Measurements from ENCODE around the gene OCSTAMP.

Gene OCSTAMP

GRCh38 chr20:46551522-46552381 is 1.3 kb upstream of the OCSTAMP start:
- no peak for DNase-seq

GRCh38 chr20:46549188-46549972 is 1.1 kb downstream of the OCSTAMP start:
- no peak for DNase-seq

DNA sequence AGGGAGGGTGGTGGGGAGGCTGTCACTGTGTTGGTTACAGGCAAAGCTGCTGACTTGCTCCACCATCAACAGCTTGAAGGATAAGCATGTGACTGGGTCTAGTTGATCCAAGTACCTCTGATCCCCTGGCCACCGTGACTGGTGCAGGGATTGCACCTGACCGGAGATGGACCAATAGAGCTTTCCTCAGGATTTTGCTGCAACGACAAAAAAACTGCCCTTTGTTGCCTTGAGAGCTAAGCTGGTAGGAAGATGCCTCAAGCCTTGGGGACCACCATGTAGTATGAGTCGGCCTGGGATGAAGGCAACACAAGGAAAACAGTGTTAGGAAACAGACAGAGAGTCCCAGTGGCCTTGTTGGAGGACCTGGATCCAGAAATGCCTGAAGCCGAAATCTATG is 1.8 kb downstream of the OCSTAMP start:
- no peak for DNase-seq

DNA sequence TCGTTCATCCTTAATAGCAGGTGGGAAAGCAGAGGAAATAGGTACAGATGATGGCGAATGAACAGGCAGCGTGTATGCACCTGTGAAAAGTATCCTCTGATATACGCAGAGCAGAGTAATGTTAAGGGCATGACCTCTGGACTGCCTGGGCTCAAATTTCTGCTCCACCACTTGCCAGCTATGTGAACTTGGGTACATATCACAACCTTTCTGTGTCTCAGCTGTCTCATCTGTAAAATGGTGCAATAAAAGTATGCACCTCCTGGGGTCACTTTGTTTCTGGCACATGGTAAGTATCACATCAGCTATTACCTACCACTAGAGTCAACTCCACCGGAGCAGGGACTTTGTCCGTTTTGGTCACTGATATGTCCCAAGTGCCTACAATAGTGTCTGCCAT is 2.5 kb downstream of the OCSTAMP start:
- DNase-seq: no peak

DNA sequence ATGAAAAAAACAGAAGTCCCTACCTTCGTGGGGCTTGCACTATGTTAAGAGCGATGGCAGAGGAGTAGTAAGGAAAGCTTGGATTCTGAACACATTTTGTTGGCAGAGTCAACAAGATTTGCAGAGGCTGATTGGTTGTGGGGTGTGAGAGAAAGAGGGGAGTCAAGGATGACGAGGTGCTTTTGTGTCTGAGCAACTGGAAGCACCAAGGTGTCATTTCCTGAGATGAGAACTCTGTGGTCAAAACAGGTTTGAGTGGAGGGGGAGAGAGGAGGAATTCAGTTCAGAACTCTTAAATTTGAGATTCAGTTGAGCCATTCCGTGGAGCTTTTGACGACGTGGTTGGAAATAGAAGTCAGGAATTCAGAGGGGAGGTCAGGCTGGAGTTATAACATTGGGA is 3.5 kb downstream of the OCSTAMP start:
- DNase-seq: no peak

DNA sequence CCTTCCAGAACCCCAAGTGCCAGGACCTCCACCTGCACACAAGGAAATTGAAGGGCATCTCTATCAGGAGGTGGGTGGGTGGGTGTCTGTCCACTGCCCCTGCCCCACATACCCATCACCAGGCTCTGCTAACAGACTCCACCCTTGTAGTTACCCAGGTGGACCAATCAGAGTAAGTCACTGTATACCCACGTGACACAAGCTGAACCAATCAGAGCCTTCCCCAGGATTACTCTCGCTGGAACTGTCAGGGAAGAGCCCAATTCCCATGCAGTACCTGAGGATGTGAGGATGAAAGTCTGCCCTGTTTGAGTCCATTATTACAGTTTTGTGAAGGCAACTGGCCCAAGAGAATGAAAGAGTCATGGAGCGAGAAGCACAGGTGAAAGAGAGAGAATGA is 4.2 kb downstream of the OCSTAMP start:
- no peak for DNase-seq

GRCh38 chr20:46545827-46546138 is 4.7 kb downstream of the OCSTAMP start:
- no peak for DNase-seq

DNA sequence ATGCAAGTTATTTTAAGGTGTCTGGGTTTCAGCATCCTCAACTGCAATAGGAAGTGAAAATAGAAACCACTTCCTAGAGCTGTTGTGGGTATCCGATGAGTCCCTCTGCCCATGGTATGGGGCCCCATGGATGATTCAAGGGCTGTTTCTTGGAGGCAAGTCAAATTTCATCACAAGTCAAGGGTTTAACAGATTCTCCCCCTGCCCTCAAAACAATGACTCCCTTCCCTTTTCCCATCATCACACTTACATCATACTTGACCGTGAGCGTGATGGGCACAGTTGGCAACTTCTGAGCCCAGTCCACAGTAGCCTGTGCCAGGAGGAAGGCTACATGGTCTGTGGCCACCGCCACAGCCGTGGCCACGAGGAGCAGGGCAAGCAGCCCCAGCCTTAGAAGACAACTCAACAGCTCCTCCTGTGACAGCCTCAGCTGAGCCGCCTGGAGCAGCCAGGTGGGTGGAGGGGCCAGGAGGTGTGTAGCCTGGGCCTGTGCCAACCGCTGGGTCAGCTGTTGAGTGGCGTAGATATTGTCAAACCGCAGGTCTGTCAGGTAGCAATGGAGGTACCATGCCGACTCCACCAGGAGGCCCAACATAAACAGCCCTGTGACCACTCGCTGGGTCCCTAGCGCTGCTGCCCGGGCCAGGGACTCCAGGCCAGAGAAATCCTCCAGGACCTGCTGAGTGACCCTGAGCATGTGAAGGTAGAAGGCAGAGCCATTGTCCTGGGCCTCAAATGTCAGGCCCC is 5.2 kb downstream of the OCSTAMP start:
- DNase-seq: no peak

DNA sequence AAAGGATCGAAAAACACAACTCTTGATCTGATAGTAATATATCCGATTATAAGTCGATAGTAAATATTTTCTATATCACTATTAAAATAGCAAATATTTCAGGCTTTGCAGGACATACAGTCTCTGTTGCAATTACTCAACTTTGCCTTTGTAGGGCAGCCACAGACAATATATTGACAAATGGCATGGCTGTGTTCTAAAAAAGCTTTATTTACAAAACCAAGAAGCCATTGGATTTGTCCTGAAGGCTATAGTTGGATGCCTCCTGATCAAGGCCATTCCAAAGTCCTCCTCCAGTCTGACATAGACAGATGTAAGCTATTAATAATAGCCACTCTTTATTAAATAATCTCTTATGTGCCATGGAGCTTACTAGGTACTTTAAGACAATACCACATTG is 5.9 kb downstream of the OCSTAMP start:
- no peak for DNase-seq

- DNase-seq: no peak
Measured at GRCh38 chr20:46543959-46544358, 6.5 kb downstream of the OCSTAMP start.

- no peak for DNase-seq
Measured at GRCh38 chr20:46543033-46543432, 7.4 kb downstream of the OCSTAMP start.

GRCh38 chr20:46541229-46541935 is 9.1 kb downstream of the OCSTAMP start:
- no peak for DNase-seq

- no peak for DNase-seq
Measured at GRCh38 chr20:46539113-46539512, 11.3 kb downstream of the OCSTAMP start.

DNA sequence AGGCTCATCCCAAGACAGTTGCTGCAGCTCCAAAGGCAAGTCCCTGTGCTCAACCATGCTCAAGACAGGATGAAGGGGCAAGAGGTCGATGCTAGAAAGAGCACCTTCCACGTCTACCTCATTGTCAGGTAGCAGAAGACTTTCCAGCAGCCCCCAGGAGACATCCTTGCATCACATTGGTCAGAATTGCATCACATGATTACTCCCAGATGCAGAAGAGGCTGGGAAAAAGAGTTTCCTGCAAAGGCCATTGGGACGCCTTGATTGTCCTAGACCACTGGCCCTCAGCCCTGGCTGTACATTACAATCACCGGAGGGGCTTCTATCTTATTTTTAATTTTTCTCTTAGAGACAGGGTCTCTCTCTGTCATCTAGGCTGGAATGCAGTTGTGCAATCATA is 19.8 kb downstream of the OCSTAMP start:
- no peak for DNase-seq

- DNase-seq: no peak
Measured at GRCh38 chr20:46523696-46524328, 26.6 kb downstream of the OCSTAMP start.

DNA sequence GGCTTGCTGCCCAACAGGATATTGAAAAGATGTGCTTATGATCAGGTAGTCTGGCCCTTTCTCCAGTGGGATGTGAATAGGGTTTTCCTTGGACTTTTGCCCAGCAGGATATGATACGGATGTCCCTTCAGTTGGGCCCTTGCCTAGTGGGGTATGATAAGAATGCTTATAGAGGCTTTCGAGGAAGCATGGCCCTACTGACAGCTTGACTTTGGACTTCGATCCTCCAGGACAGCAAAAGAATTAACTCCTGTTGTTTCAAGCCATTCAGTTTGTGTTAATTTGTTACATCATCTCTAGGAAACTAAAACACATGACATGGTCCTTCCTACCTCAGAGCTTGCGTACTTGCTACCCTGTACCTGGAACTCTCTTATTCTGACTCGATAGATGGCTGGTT is 27.3 kb downstream of the OCSTAMP start:
- no peak for DNase-seq

GRCh38 chr20:46520976-46521579 is 29.4 kb downstream of the OCSTAMP start:
- peak; percentile 10 for DNase-seq

DNA sequence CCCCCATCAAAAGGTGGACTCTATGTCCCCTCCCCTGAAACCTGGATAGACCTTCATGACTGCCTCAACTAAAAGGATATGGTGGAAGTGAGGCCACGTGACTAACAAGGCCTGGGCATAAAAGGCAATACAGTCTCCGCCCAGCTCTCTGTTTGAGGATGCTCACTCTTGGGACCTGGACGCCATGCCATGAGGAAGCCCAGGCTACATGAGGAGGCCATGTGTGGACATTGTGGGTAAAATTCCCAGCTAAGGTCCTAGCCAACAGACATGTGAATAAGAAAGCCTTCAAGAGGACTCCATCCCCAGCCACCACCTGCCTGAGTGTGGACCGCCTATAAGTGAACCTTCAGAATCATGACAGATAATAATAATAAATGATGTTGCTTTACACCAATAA is 29.9 kb downstream of the OCSTAMP start:
- no peak for DNase-seq

GRCh38 chr20:46519471-46520068 is 30.9 kb downstream of the OCSTAMP start:
- DNase-seq: no peak

- peak; percentile 55 for DNase-seq
Measured at GRCh38 chr20:46512943-46513844, 37.3 kb downstream of the OCSTAMP start, which contains the start of gene ZNF334. Gene ZNF334 (minus strand): TSS chr20:46513559. CDS start chr20:46512102, 1,457 bp downstream.

Data from NCI-H748 treated with DMSO at 0.1 percent for 48 hours (cell line).